GM18499 (cell line): Measurements from ENCODE around the gene EXOC4.
"Not testable (repeated sequence)": the region's sequence is repeated elsewhere in the genome, so short reads cannot be mapped to it uniquely, and the experiment has no call there.

Source experiments
- ATAC-seq: cut with Tn5 transposase; IDR thresholded peaks from one replicate; pipeline ENCODE4 v1.9.1; 2021; ENCODE audit warnings: moderate number of reproducible peaks; ENCODE audit not compliant: insufficient read depth, unreplicated experiment

EXOC4 gene

DNA sequence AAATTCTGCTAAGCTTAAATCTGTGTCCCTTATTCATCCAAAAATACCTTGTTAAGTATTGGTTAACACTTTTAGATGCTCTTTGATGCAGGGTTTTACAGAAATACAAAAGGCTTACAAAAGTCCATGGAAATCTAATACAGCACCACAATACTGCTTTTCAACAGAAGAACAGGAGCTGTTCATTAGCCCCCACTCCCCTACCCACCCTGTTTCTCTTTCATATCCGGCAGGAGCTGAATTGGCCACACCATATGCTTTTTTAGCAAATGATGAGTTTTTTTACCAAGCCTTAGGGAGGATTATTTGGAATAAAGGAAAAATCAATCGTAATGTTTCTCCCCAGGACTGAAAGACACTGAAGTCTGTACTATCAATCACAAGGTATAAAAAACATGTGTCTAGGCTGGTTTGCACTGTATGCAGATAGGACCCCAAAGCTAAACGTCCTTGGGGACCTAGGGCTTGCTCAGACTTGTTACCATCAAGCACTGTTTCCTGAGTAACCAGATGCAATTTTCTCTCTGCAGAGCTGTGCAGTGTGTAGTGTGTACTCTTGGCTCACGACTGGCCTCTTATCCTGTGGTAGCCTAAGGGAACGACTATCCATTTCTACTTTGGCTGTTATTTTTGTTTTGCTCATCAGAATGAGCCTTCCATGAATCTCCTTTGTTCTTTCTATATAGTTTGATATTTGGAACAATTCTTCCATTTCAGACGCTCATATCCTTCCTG is 731.0 kb downstream of the EXOC4 start:
- ATAC-seq = no peak

DNA sequence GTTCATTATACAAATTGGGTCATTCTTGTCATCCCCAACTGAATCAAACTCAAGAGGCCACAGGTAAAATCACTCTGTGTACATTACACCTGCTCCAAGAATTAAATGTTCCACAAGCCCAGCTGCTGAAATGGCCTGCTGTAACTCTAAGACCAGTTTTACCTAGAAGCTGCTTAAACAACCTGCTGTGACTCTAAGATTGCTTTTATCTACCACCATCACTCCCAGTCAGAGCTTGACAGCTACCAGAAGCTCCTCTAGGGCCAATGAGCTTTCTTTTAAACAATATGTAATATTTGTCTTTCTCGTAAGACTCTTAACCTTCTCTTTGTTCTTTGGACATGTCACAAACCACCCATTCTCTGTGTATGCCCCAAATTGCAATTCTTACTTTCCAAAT is 732.4 kb downstream of the EXOC4 start:
- ATAC-seq = no peak

DNA sequence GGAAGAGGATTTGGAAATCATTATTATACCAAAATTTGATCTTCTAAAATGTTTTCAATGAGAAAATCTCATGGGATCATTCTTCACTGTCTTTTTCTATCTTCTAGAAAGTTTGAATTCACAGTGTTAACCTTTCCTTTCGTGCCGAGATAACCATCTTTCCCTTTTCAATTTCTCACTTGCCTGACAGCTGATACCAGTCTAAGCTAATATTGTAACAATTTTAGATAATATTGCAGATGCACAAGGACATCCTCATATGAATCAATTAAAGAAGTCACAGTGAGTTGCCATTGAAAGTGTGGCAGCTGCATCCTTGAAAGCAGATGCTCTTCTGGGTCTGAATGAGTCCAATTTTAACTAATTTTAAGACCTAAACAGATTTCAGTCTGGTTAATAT is 734.7 kb downstream of the EXOC4 start:
- no peak for ATAC-seq

DNA sequence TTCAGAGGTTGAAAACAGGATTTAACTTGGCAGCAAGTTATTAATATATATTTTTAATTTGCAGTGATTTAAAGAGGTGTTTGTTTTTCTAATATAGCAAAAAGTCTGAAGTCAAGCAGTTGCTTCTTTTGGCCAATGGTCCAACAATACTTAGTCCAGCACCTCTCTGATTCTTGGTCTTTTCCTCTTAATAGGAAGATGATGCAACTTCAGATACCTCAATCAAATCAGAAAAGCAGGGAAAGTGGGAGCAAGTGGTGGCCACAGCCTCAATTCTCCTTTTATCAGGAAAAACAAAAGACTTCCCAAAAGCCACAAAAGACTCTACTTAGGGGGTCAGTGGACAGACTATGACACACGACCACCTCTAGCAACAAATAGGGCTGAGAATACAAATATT is 740.7 kb downstream of the EXOC4 start:
- no peak for ATAC-seq

DNA sequence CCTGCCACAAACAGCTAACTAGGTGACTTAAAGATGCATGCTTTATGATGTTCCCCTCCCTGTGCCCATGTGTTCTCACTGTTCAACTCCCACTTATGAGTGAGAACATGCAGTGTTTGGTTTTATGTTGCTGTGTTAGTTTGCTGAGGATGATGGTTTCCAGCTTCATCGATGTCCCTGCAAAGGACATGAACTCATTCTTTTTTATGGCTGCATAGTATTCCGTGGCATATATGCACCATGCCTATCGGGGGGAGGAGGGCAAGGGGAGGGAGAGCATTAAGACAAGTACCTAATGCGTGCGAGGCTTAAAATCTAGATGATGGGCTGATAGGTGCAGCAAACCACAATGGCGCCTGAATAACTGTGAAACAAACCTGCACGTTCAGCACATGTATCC is 741.2 kb downstream of the EXOC4 start:
- not testable (repeated sequence) for ATAC-seq

DNA sequence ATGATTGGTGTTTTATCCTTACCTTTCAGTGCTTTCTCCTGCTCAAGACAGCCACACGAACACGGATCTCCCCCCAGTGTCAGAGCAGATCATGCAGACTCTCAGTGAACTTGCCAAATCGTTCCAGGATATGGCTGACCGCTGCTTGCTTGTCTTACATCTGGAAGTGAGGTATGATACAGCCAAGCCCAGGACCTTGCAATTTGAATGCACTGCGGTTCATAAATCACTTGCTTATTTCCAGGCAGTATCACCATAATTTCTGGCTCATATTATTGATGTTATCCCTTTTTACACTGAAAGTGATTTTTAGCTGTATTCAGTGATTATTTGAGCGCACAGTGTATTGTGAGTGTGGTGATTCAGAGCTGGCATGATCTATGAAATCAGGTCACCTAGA is 744.6 kb downstream of the EXOC4 start:
- no peak for ATAC-seq

DNA sequence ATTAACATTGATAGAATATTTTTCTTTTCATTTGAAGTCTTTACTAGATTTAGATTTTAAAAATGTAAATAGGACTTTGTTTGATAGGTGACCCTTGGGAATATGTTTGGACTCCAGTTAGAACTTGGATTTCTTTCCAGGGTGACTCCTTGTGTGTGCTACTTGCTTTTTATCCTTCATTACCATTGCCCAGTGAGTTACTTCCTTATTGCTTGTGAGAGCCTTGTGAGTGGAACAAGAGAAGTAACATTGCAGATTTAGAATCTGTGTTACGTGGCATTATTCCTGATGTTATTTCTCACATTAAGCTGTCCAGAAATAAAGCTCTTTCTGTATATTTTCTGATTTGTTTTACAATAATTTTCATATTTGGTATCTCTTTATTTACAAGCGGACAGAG is 746.3 kb downstream of the EXOC4 start:
- no peak for ATAC-seq

DNA sequence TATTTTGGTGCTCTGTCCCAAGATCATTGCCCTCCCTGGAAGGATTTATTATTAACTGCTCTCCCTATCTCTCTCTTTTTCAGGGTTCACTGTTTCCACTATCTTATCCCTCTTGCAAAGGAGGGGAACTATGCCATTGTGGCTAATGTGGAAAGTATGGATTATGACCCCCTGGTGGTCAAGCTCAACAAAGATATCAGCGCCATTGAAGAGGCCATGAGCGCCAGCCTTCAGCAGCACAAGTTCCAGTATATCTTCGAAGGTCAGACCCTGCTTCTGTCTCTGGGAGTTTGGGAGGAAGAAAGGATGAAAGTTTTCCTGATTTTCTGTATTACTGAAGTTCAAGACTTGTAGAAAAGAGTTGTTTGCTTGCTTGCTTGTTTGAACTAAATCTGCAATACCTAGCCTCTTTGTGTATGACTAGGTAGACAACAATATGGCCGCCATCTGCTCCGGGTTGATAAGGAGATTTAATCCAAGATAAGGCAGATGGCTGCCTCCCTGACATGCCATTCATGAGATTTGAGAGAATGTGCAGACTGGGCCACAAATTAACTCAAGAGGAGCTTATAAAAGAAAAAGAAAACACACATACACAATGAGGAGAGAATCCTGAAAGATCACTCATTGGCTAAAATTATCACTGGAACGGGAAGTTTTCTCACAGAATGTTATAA is 752.1 kb downstream of the EXOC4 start:
- no peak for ATAC-seq

DNA sequence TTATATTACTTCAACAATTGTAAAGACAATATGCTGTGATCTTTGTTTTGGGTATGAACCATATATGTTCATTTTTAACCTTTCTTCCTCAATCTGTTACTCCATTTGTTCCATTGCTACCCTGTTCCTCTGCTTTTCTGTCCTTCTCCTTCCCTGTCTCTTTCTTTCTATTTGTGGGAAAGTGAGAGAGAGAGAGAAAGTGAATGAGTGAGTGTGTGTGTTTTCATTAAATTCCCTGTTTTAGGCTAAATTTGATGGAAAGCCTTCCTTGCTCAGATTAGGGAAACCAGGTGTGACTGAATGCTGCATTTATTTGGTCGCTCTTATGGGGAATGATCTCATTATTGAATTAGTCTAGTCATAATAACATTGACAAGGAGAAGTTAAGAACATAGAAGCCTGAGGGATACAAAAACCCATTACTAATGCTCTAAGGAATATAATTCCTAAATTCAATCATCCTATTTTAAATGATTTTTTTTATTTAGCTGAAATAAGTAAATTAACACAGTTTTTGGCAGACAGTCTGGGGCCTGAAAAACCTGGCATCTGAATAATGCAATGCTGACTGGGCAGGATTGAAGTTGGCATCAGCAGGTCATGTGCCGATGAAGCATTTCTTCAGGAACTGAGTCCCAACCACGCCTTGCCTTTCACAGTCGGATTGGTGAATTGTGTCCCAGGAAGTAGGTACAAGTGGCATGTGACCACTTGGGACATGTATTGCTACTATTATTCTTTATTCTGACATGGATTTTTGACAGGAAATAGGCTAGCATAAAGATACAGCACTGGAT is 756.6 kb downstream of the EXOC4 start:
- no peak for ATAC-seq

DNA sequence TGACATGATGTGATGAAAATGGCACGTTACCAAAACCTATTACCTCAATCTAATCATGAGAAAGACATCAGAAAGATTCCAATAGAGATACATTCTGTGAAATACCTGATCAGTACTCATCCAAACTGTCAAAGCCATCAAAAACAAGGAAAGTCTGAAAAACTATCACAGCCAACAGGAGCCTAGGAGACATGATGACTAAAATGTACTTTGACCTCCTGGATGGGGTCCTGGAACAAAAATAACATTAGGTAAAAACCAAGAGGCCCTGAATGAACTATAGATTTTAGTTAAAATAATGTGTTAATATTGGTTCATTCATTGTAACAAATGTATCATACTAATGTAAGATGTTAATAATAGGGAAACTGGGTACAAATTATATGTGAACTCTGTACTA is 760.4 kb downstream of the EXOC4 start:
- ATAC-seq = no peak

DNA sequence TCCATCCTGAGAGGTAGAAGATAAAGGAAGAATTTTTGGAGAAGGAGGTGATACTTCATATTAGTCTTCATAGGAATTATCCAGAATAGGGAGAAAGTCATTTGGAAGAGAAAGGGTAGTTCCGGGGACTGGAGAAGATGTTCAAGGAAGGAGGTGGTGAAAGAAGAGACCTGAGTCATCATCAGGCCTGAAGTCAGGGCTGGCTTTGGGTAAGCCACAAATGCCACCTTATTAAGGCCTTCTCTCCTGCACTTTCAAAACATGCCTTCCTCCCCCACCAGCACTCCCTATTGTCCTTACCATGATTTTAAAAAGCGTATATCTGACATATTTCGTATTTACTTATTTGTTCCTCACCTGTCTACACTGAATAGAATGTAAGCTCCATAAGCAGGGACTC is 762.1 kb downstream of the EXOC4 start:
- ATAC-seq = no peak

DNA sequence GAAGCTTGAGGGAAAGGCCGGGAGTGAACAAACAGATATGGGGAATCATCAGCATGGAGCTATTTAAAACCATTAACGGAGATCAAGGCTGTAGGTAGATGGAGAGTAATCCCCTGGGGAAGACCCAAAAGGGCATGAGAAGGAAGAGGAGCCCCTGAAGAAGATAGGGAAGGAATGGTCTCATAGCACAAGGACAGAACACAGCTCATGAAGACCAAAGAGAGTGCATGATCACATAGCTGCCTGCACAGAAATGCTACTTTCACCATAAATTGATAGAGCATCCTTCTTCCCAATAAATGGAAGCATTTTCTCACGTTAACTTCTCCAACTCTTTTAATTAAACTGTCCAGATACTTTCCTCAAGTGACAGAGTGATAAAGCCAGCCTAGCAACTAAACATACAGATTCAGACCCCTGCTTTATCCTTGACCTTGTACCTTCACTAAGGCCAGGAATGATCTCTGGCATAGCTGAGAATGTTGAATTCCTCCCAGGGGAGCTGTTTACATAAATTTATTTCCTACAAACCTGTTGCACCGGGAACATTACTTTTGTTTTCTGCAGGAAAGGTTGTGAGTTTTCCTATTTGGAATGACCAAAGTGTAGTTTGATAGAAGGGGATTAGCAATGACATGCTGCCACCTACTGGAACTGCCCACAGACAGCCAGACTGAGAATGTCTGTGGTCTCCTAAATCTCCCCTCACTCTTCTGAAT is 763.5 kb downstream of the EXOC4 start:
- ATAC-seq = no peak

DNA sequence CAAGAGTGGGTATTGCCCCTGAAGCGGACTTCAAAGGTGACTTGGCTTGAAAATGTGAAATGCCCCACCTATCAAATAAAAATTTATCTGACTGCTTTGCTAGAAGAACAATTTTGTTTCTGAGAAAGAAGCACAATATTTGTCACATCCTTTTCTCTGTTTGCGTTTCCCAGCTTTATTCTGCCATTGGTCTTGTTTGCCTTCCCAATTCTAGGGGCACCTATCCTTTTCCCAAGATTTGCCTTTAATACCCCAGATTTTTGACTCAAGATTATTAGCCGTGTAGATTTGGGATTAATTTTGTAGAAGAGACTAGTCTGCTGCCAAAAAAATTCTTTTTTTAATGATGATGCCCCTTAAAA is 764.0 kb downstream of the EXOC4 start:
- ATAC-seq = no peak

DNA sequence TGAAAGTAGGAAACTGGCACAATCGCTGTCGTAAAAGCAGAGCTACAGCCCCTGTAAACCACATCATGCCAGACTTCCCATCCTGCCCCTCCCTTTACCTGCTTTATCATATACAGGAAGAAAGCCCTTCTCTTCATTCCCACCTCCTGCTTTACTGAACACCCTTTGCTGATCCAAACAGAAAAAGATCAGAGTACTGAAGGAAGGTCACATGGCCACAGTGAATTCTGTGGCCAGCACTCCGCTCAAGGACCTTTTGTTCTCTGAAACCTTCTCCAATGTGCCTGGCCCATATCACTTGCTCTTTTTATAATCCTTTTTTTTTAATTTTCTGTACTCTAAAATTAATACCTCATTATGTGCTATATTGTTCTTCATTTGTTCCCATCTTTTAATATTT is 765.4 kb downstream of the EXOC4 start:
- ATAC-seq = no peak

DNA sequence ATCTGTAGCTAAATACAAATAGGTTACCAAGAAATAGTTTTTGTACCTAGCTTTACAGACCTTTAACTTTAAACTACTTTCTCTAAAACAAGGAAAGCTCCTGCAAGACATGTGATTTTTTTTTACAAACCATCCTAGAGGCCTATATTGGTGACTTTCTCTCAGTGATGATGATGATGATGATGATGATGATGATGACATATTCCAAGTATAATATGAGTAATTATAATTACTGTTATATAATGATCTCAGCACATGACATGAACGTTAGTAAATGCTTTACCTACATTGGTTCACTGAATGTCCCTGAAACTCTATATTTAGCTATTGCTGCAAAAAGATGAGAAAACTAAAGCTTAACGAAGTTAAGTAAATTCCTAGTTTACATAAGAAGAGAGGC is 766.4 kb downstream of the EXOC4 start:
- ATAC-seq = no peak

DNA sequence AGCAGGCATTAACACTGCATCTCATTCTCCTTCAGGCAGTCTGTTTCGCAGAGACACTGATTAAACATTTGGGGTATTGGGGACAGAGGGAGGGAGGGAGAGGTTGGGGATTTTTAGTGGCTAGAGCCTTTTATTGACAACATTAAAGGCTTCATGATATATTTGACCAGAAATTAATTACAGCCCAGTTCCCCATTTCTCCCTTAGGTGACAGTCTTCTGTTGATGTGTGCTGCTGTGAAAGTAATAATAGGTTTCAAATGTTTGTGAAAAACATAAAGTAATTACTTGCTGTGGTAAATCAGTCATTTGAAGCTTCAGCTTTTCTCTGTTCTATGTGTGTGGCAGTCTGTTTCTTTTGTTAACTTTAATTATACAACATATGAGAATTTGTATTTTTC is 769.0 kb downstream of the EXOC4 start:
- ATAC-seq = no peak

DNA sequence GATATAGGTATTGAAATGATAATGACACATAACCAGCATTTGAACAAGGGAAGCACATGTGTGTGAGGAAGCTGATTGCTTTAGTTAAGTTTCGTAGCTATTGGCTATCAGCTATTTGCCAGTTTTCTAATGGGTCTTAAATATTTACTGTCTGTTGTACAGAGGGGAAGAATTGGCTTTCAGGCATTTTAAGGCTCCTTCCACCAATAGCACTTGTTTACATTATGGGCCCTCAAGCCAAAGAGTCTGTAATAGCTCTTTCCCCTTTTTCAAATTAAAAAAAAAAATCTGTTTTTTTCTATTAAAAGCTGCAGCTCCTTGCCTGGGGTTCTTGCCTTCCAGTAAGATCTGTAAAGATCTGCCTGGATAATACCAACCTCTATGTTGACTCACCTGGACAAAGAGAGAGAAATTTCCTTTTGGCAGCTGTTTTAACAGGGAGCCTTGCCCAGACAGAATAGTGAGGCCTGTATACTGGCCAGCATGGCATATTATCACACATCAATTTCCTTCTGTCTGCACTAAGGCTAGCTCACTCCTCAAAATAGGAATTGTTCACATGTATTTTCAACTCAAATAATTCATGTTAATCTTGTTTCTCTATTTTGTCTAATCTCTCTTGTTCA is 769.5 kb downstream of the EXOC4 start:
- ATAC-seq = no peak

DNA sequence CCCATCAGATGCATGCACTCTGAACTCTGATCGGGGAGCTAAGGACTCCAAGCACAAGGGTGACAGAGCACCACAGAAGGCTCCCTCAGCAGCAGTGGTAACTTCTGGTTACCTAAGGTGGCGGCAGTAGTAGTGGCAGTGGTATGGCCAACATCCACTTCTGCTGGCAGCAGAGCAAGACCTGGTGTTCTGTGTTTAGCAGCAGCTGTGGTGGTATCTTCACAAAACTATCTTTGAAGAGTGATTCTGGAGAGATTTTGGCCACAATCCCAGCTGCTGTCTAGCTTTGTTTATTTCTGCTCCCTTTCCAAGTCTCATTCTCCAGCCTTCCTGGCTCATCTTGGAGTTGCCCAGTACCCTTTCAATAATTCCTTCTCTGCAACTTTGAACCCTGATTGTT is 771.9 kb downstream of the EXOC4 start:
- no peak for ATAC-seq

DNA sequence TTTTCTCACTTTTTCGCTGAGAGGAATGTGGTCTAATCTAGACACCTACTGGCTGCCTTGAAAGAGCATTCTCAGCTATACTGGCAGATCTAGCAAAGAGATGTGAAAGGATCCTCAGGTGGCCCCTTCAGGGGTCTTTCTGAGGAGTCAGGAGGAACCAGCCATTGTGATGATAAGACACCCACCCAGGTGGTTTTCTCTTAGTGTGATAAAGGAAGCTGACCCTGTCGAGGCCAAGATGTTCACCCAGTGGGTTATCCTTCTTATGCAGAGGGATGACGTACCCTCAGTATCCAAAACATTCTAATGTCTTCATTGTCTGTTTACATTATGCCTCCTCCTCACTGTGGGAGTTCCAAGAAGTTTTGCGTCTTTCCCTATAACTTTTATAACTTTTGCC is 776.0 kb downstream of the EXOC4 start:
- no peak for ATAC-seq

DNA sequence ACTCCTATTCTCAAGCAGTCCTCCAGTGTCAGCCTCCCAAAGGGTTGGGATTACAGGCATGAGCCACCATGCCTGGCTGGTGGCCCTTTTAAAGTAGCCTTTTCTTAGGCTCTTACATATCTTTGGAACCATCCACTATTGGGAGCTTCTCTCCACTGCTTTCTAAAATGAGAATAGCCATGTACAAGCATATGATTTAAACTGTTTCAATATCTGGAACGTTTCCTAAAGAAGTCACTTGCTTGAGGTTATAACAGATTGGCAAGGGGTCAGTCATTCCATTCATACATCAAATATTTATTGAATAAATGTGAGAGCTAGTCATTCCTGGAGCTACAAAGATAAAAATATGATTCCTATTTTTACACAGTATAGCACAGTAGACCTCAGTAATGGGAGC is 776.9 kb downstream of the EXOC4 start:
- ATAC-seq = no peak
